K562 (cell line): ENCODE measurements around the gene SLC28A1. TPM values are rescaled to one million over a fixed set of nuclear protein-coding genes. Genes with fewer than 3 reads are reported as not detected.

ENCODE experiments used
- ATAC-seq: fragments of 200-7000 bp; cut with Tn5 transposase; 3 replicates; pipeline ENCODE4 v1.9.1; 2020; ENCODE audit warnings: moderate library complexity
- BruUV-seq: library from RNA; stranded (reverse); fragments of 400-500 nt; replicated peaks from 2 replicates; lab custom pipeline; 2021; lab: Mats Ljungman, UMichigan
- CTCF ChIA-PET: fragments of 300-600 bp; formaldehyde crosslinking; extraction: SDS; loops from one replicate; lab custom pipeline; 2021; ENCODE audit warnings: low intra/inter-chr PET ratio; lab: Yijun Ruan, JAX
- POLR2A ChIA-PET: fragments of 300-600, 350-650 bp; sonication (Branson Sonifier 250); formaldehyde crosslinking; extraction: SDS; loops from one replicate; lab custom pipeline; 2021; ENCODE audit warnings: antibody characterized with exemption, inconsistent platforms; lab: Yijun Ruan, JAX
- DNase-seq, 4 experiments: peaks; one replicate each; pipeline versions ENCODE4 v3.0.0 to v3.0.0-alpha.2; 2011 to 2018; ENCODE audit warnings: low spot score in 3 of 4, mixed read lengths in 3 of 4; ENCODE audit errors: extremely low read depth in 1 of 4
- FAIRE-seq: peaks from 2 replicates; lab custom pipeline; 2011; peaks lifted over from hg19 to GRCh38; lab: Jason Lieb, UNC
- H2AFZ ChIP-seq: 2 replicates; pipeline ENCODE4 v1.6.0; 2011; ENCODE audit warnings: low read depth, low read length, control low read depth, inconsistent platforms
- H3K27ac ChIP-seq: fragments of 200-600 bp; 3 replicates; pipeline ENCODE4 v1.8.0; 2011; ENCODE audit warnings: low read depth, mild to moderate bottlenecking, control low read depth, inconsistent platforms, low read length, moderate library complexity, mixed read lengths; ENCODE audit errors: extremely low read depth
- H3K27me3 ChIP-seq, 2 experiments: fragments of 300-600 bp in 1 of 2; 2 replicates in 1 of 2; 3 replicates in 1 of 2; pipeline versions ENCODE4 v1.6.0 to v1.8.0; 2011; ENCODE audit warnings: inconsistent platforms in 2 of 2, low read length in 2 of 2, mild to moderate bottlenecking in 1 of 2, mixed read lengths in 1 of 2, moderate library complexity in 1 of 2; ENCODE audit not compliant: control insufficient read depth in 2 of 2, insufficient read depth in 2 of 2
- H3K36me3 ChIP-seq: fragments of 300-600 bp; 3 replicates; pipeline ENCODE4 v1.8.0; 2011; ENCODE audit warnings: mild to moderate bottlenecking, low read length, inconsistent platforms; ENCODE audit not compliant: control insufficient read depth, insufficient read depth
- H3K4me1 ChIP-seq, 2 experiments: fragments of 200-600 bp in 1 of 2; replicated peaks in 1 of 2; 2 replicates in 1 of 2; 3 replicates in 1 of 2; pipeline versions ENCODE4 v1.5.1 to v1.8.0; 2011; ENCODE audit warnings: inconsistent platforms in 2 of 2, low read length in 2 of 2, mild to moderate bottlenecking in 1 of 2, mixed read lengths in 1 of 2, moderate library complexity in 1 of 2; ENCODE audit not compliant: control insufficient read depth in 2 of 2, insufficient read depth in 2 of 2
- H3K4me2 ChIP-seq: 2 replicates; pipeline ENCODE4 v1.6.1; 2011; ENCODE audit warnings: low read length, control low read depth, inconsistent platforms, mixed read lengths; ENCODE audit not compliant: insufficient read depth
- H3K4me3 ChIP-seq: fragments of 200-600 bp; sonication (generic), shearing (Covaris generic); 2 replicates; pipeline ENCODE4 v1.5.1; 2016; ENCODE audit warnings: control low read depth, inconsistent platforms
- H3K79me2 ChIP-seq: fragments of 200-600 bp; 3 replicates; pipeline ENCODE4 v1.8.0; 2011; ENCODE audit warnings: low read length, inconsistent platforms; ENCODE audit not compliant: control insufficient read depth, insufficient read depth
- H3K9ac ChIP-seq, 2 experiments: 2 replicates each; pipeline versions ENCODE4 v1.6.0 to v1.6.1; 2011; ENCODE audit warnings: low read depth in 2 of 2, low read length in 2 of 2, control low read depth in 1 of 2, inconsistent platforms in 1 of 2, mild to moderate bottlenecking in 1 of 2, mixed read lengths in 1 of 2; ENCODE audit not compliant: insufficient read depth in 1 of 2
- H3K9me1 ChIP-seq: one replicate; pipeline ENCODE4 v1.6.0; 2011; ENCODE audit warnings: inconsistent platforms, mild to moderate bottlenecking, low read length, moderate library complexity; ENCODE audit not compliant: control insufficient read depth, insufficient read depth
- H3K9me3 ChIP-seq: replicated peaks from 2 replicates; pipeline ENCODE4 v1.5.1; 2011; ENCODE audit warnings: low read depth, low read length, inconsistent platforms; ENCODE audit not compliant: control insufficient read depth, insufficient read depth
- H4K20me1 ChIP-seq: replicated peaks from 2 replicates; pipeline ENCODE4 v1.6.1; 2011; ENCODE audit warnings: low read length, inconsistent platforms, mixed read lengths; ENCODE audit not compliant: control insufficient read depth, insufficient read depth
- ELF1 ChIP-seq: fragments of 200-800 bp; sonication (Bioruptor generic); IDR thresholded peaks from 2 replicates; pipeline ENCODE4 v1.6.1; 2016; ENCODE audit warnings: missing genetic modification characterization, missing compliant biosample characterization
- GATAD2B ChIP-seq: fragments of 450-650 bp; IDR thresholded peaks from 2 replicates; pipeline ENCODE4 v1.6.1; 2017; ENCODE audit warnings: mild to moderate bottlenecking, borderline replicate concordance
- NFIX ChIP-seq: fragments of 250-450 bp; sonication (Bioruptor Pico); IDR thresholded peaks from 2 replicates; pipeline ENCODE4 v1.4.0; 2020; ENCODE audit warnings: low read depth, mild to moderate bottlenecking, moderate library complexity
- NR2C1 ChIP-seq, 2 experiments: fragments of 450-650 bp; IDR thresholded peaks; 2 replicates each; pipeline ENCODE4 v1.6.1; 2017; ENCODE audit warnings: mild to moderate bottlenecking in 2 of 2, antibody characterized with exemption in 1 of 2, inconsistent platforms in 1 of 2, missing compliant biosample characterization in 1 of 2, missing genetic modification characterization in 1 of 2
- RHOXF2B ChIP-seq: fragments of 250-450 bp; sonication (Bioruptor Pico); conservative IDR thresholded peaks from 2 replicates; pipeline ENCODE4 v1.5.1; 2021
- ZFPM2 ChIP-seq: fragments of 250-450 bp; sonication (Bioruptor Pico); IDR thresholded peaks from 2 replicates; pipeline ENCODE4 v1.5.1; 2022; ENCODE audit warnings: mild to moderate bottlenecking
- ZNF121 ChIP-seq: sonication (generic); formaldehyde crosslinking; conservative IDR thresholded peaks from 2 replicates; pipeline ENCODE4 v1.8.0; 2022; ENCODE audit warnings: missing genetic modification reagents
- ZNF146 ChIP-seq: IDR thresholded peaks from one replicate; pipeline ENCODE4 v1.6.1; 2018; ENCODE audit warnings: missing compliant biosample characterization; ENCODE audit not compliant: unreplicated experiment
- WGBS: fragments of 100-300 bp; shearing (Covaris generic); methylation state at CpG from one replicate; pipeline ENCODE4 v1.1.6; 2016; ENCODE audit warnings: low coverage, mixed read lengths; ENCODE audit not compliant: insufficient coverage; ENCODE audit errors: missing lambda C conversion rate; 5-methylcytosine and 5-hydroxymethylcytosine counted together
- in situ Hi-C: fragments of 300-500 bp; cut with MboI; formaldehyde crosslinking; loops from 4 replicates; pipeline ENCODE4 v1.15.0; 2018; ENCODE audit warnings: inconsistent platforms, mixed read lengths
- intact Hi-C: fragments of 100-400 bp; cut with micrococcal nuclease; formaldehyde crosslinking; loops from 2 replicates; pipeline ENCODE4 v1.14.2; 2022
- polyA plus RNA-seq, 8 experiments: library from polyadenylated mRNA; depleted of rRNA in 4 of 8; stranded (reverse) in 5 of 8; unstranded in 3 of 8; fragments of >200 nt; fragmentation: Nextera tagmentation in 2 of 8; fragmentation: Illumina TruSeq in 1 of 8; extraction: Ambion mirVana in 2 of 8; extraction: Trizol in 1 of 8; gene quantifications; 2 replicates each; pipeline versions ENCODE4 v1.2.1 to v1.2.3, GENCODE V29; 2011 to 2014; ENCODE audit warnings: inconsistent platforms in 1 of 8, missing spikeins in 1 of 8
- total RNA-seq, 7 experiments: library from RNA; depleted of rRNA in 6 of 7; stranded (reverse); fragments of >200 nt in 6 of 7; fragmentation: Illumina TruSeq in 2 of 7; extraction: Trizol in 2 of 7; gene quantifications; 2 replicates each; pipeline versions ENCODE4 v1.2.1 to v1.2.3, GENCODE V29; 2011 to 2021; ENCODE audit warnings: low replicate concordance in 1 of 7

Gene SLC28A1
- total and polyA plus RNA-seq, 9 of the 15 experiments (the other 6 are each of a cell fraction or from before 2014, with no cell fraction given) = 0.04 TPM; not detected in 8

DNA sequence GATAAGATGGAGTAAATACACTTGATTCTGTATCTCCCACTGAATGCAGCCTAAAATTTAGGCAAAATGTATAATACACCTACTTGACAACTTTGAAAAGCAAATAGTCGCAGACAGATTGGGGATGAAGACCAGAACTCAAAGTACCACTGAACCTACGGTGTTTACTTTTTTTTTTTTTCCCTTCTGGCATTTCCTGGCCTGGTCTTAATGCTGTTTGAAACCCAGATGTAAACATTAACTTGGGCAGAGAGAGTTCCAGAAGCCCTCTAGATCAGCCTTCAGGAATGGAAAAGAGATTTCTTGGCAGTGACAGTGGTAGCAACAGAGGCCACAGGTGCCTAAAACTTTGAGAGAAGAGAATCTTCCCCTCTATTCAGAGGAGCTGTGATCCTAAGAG, 39.5 kb upstream of the SLC28A1 start:
- FAIRE-seq (no peak), DNase-seq (no peak), ATAC-seq (no peak)
- no peaks in the 10 kb centered on the region for H4K20me1 ChIP-seq
- no peaks in the 10 kb centered on the region for H3K9me1 ChIP-seq
- WGBS = 13% methylated on average over 2 of the region's 2 CpGs
- peaks cover 0 to 9% of the 10 kb centered on the region in 2 experiments; a peak in 2 of 5 replicates for H3K4me1 ChIP-seq
- in situ Hi-C loops = no loop called here
- H3K4me3 ChIP-seq = no peak overlapping the region
- no TSS peak for BruUV-seq
- no peak overlapping the region for H2AFZ ChIP-seq
- no peak overlapping the region for H3K9ac ChIP-seq
- no peak overlapping the region for H3K27ac ChIP-seq
- ChIA-PET CTCF (interaction anchor here (0.9 kb wide), 1 partner anchor 257 kb away, joined by 4 read pairs; no protein-coding TSS in a partner anchor), POLR2A (interaction anchor here (0.6 to 1.1 kb wide), 4 partner anchors 9 to 152 kb away, joined by 3 read pairs; no protein-coding TSS in a partner anchor)
- no peaks in the 10 kb centered on the region for H3K79me2 ChIP-seq
- intact Hi-C loops = loop anchor here (1.0 to 5.0 kb wide), 2 partner anchors 33 to 82 kb away; no protein-coding TSS in a partner anchor
- no peaks in the 10 kb centered on the region for H3K36me3 ChIP-seq
- TF ChIP-seq ZFPM2 (CRISPR knock-in tag) = no peak
- TF ChIP-seq ZNF146 (CRISPR knock-in tag) = no peak
- TF ChIP-seq ZNF121 (CRISPR knock-in tag) = no peak
- no peak for TF ChIP-seq GATAD2B
- no peak for TF ChIP-seq RHOXF2B
- no peak for TF ChIP-seq ELF1 (tag)
- TF ChIP-seq NR2C1 (IDR thresholded peaks at IDR 0.05) = no peak
- no peak for TF ChIP-seq NR2C1 (tag; IDR thresholded peaks at IDR 0.05)
- no peak for TF ChIP-seq NFIX (CRISPR knock-in tag)
- no peak overlapping the region for H3K4me2 ChIP-seq
- H3K9me3 ChIP-seq = peaks cover 8% of the 10 kb centered on the region
- peaks cover 0 to 8% of the 10 kb centered on the region in 2 experiments; a peak in 3 of 5 replicates for H3K27me3 ChIP-seq
